ENCODE results near the gene IQCK. TPM values are rescaled to one million over a fixed set of nuclear protein-coding genes. Genes with fewer than 3 reads are reported as not detected.
A peak's percentile ranks its signal among the peaks of the same experiment; 100 is the strongest.

IQCK gene
- total and polyA plus RNA-seq, 5 donors from 2014 or later = 0.23 to 1.8 (median 1.6) TPM

GRCh38 chr16:19861133-19861532 is 143.1 kb downstream of the IQCK start:
- Histone ChIP-seq H3K27me3 (ENCODE audit: control insufficient read depth, insufficient read depth, low read length) (no peaks in the 10 kb centered on the region), H3K36me3 (ENCODE audit: control insufficient read depth, insufficient read depth, low read length) (no peaks in the 10 kb centered on the region), H3K4me1 (ENCODE audit: control insufficient read depth, insufficient read depth, low read length, poor library complexity, severe bottlenecking) (no peaks in the 10 kb centered on the region), H3K27ac (ENCODE audit: insufficient read depth, low read length, poor library complexity, severe bottlenecking) (no peak overlapping the region), H3K9me3 (ENCODE audit: control insufficient read depth in 2 of 2, low read length in 2 of 2) (no peaks in the 10 kb centered on the region), H3K4me3 (ENCODE audit: low read depth, low read length) (no peak overlapping the region)
- Mint-ChIP-seq H3K9me3 (no peaks in the 10 kb centered on the region), H3K4me1 (no peaks in the 10 kb centered on the region), H3K4me3 (no peak overlapping the region), H3K27me3 (no peaks in the 10 kb centered on the region), H3K27ac (no peak overlapping the region), H3K36me3 (no peaks in the 10 kb centered on the region)
- DNase-seq = no peak
- no peak for ATAC-seq (ENCODE audit: low read depth in 2 of 2)

GRCh38 chr16:19861811-19862327 is 143.8 kb downstream of the IQCK start:
- Histone ChIP-seq H3K27me3 (ENCODE audit: control insufficient read depth, insufficient read depth, low read length) (no peaks in the 10 kb centered on the region), H3K4me3 (ENCODE audit: low read depth, low read length) (no peak overlapping the region), H3K27ac (ENCODE audit: insufficient read depth, low read length, poor library complexity, severe bottlenecking) (no peak overlapping the region), H3K4me1 (ENCODE audit: control insufficient read depth, insufficient read depth, low read length, poor library complexity, severe bottlenecking) (no peaks in the 10 kb centered on the region), H3K9me3 (ENCODE audit: control insufficient read depth in 2 of 2, low read length in 2 of 2) (no peaks in the 10 kb centered on the region), H3K36me3 (ENCODE audit: control insufficient read depth, insufficient read depth, low read length) (no peaks in the 10 kb centered on the region)
- Mint-ChIP-seq H3K4me1 (no peaks in the 10 kb centered on the region), H3K36me3 (no peaks in the 10 kb centered on the region), H3K27ac (peak overlapping the region in 1 of 3 donors; percentile 14), H3K4me3 (no peak overlapping the region), H3K9me3 (no peaks in the 10 kb centered on the region), H3K27me3 (no peaks in the 10 kb centered on the region)
- ATAC-seq (ENCODE audit: low read depth in 2 of 2) = no peak
- DNase-seq = no peak

- peaks cover 3% of the 10 kb centered on the region for H3K36me3 Mint-ChIP-seq
- no peaks in the 10 kb centered on the region for H3K4me1 Mint-ChIP-seq
- Histone ChIP-seq H3K27me3 (ENCODE audit: control insufficient read depth, insufficient read depth, low read length) (no peaks in the 10 kb centered on the region), H3K9me3 (ENCODE audit: control insufficient read depth in 2 of 2, low read length in 2 of 2) (no peaks in the 10 kb centered on the region), H3K36me3 (ENCODE audit: control insufficient read depth, insufficient read depth, low read length) (no peaks in the 10 kb centered on the region), H3K4me1 (ENCODE audit: control insufficient read depth, insufficient read depth, low read length, poor library complexity, severe bottlenecking) (no peaks in the 10 kb centered on the region), H3K4me3 (ENCODE audit: low read depth, low read length) (no peak overlapping the region), H3K27ac (ENCODE audit: insufficient read depth, low read length, poor library complexity, severe bottlenecking) (no peak overlapping the region)
- H3K27ac Mint-ChIP-seq = no peak overlapping the region
- DNase-seq = no peak
- ATAC-seq (ENCODE audit: low read depth in 2 of 2) = no peak
- no peaks in the 10 kb centered on the region for H3K27me3 Mint-ChIP-seq
- H3K9me3 Mint-ChIP-seq = no peaks in the 10 kb centered on the region
- no peak overlapping the region for H3K4me3 Mint-ChIP-seq
Measured at GRCh38 chr16:19863990-19864389, 145.9 kb downstream of the IQCK start.

GRCh38 chr16:19864566-19864965 is 146.5 kb downstream of the IQCK start:
- Histone ChIP-seq H3K36me3 (ENCODE audit: control insufficient read depth, insufficient read depth, low read length) (no peaks in the 10 kb centered on the region), H3K9me3 (ENCODE audit: control insufficient read depth in 2 of 2, low read length in 2 of 2) (no peaks in the 10 kb centered on the region), H3K4me3 (ENCODE audit: low read depth, low read length) (no peak overlapping the region), H3K4me1 (ENCODE audit: control insufficient read depth, insufficient read depth, low read length, poor library complexity, severe bottlenecking) (no peaks in the 10 kb centered on the region), H3K27me3 (ENCODE audit: control insufficient read depth, insufficient read depth, low read length) (no peaks in the 10 kb centered on the region), H3K27ac (ENCODE audit: insufficient read depth, low read length, poor library complexity, severe bottlenecking) (no peak overlapping the region)
- ATAC-seq (ENCODE audit: low read depth in 2 of 2) (no peak), DNase-seq (no peak)
- Mint-ChIP-seq H3K36me3 (peaks cover 3% of the 10 kb centered on the region), H3K4me1 (no peaks in the 10 kb centered on the region), H3K27me3 (no peaks in the 10 kb centered on the region), H3K27ac (no peak overlapping the region), H3K4me3 (no peak overlapping the region), H3K9me3 (no peaks in the 10 kb centered on the region)

- Histone ChIP-seq H3K36me3 (ENCODE audit: control insufficient read depth, insufficient read depth, low read length) (no peaks in the 10 kb centered on the region), H3K4me1 (ENCODE audit: control insufficient read depth, insufficient read depth, low read length, poor library complexity, severe bottlenecking) (no peaks in the 10 kb centered on the region), H3K27ac (ENCODE audit: insufficient read depth, low read length, poor library complexity, severe bottlenecking) (no peak overlapping the region), H3K9me3 (ENCODE audit: control insufficient read depth in 2 of 2, low read length in 2 of 2) (no peaks in the 10 kb centered on the region), H3K4me3 (ENCODE audit: low read depth, low read length) (no peak overlapping the region), H3K27me3 (ENCODE audit: control insufficient read depth, insufficient read depth, low read length) (no peaks in the 10 kb centered on the region)
- peaks cover 3% of the 10 kb centered on the region for H3K36me3 Mint-ChIP-seq
- ATAC-seq (ENCODE audit: low read depth in 2 of 2) (no peak), DNase-seq (no peak)
- peaks cover 0 to 1% (median 0%) of the 10 kb centered on the region in 7 donors for H3K9me3 Mint-ChIP-seq
- H3K4me1 Mint-ChIP-seq = no peaks in the 10 kb centered on the region
- no peaks in the 10 kb centered on the region for H3K27me3 Mint-ChIP-seq
- H3K27ac Mint-ChIP-seq = no peak overlapping the region
- no peak overlapping the region for H3K4me3 Mint-ChIP-seq
Measured at GRCh38 chr16:19868421-19868820, 150.3 kb downstream of the IQCK start.

- Histone ChIP-seq H3K36me3 (ENCODE audit: control insufficient read depth, insufficient read depth, low read length) (no peaks in the 10 kb centered on the region), H3K27ac (ENCODE audit: insufficient read depth, low read length, poor library complexity, severe bottlenecking) (no peak overlapping the region), H3K4me3 (ENCODE audit: low read depth, low read length) (no peak overlapping the region), H3K9me3 (ENCODE audit: control insufficient read depth in 2 of 2, low read length in 2 of 2) (no peaks in the 10 kb centered on the region), H3K4me1 (ENCODE audit: control insufficient read depth, insufficient read depth, low read length, poor library complexity, severe bottlenecking) (no peaks in the 10 kb centered on the region), H3K27me3 (ENCODE audit: control insufficient read depth, insufficient read depth, low read length) (no peaks in the 10 kb centered on the region)
- DNase-seq = no peak
- no peak overlapping the region for H3K4me3 Mint-ChIP-seq
- peaks cover 0 to 6% (median 0%) of the 10 kb centered on the region in 4 donors for H3K4me1 Mint-ChIP-seq
- H3K27me3 Mint-ChIP-seq = no peaks in the 10 kb centered on the region
- ATAC-seq (ENCODE audit: low read depth in 2 of 2) = no peak
- peaks cover 0 to 1% (median 0%) of the 10 kb centered on the region in 7 donors for H3K9me3 Mint-ChIP-seq
- peaks cover 3% of the 10 kb centered on the region for H3K36me3 Mint-ChIP-seq
- H3K27ac Mint-ChIP-seq = no peak overlapping the region
Measured at GRCh38 chr16:19871721-19872120, 153.7 kb downstream of the IQCK start.

- DNase-seq = no peak
- no peaks in the 10 kb centered on the region for H3K4me1 ChIP-seq (ENCODE audit: control insufficient read depth, insufficient read depth, low read length, poor library complexity, severe bottlenecking)
- no peak overlapping the region for H3K27ac ChIP-seq (ENCODE audit: insufficient read depth, low read length, poor library complexity, severe bottlenecking)
- H3K9me3 Mint-ChIP-seq = peaks cover 0 to 1% (median 0%) of the 10 kb centered on the region in 7 donors
- H3K36me3 ChIP-seq (ENCODE audit: control insufficient read depth, insufficient read depth, low read length) = no peaks in the 10 kb centered on the region
- H3K27ac Mint-ChIP-seq = no peak overlapping the region
- peaks cover 0 to 6% (median 0%) of the 10 kb centered on the region in 4 donors for H3K4me1 Mint-ChIP-seq
- no peak overlapping the region for H3K4me3 Mint-ChIP-seq
- H3K4me3 ChIP-seq (ENCODE audit: low read depth, low read length) = no peak overlapping the region
- ATAC-seq (ENCODE audit: low read depth in 2 of 2) = no peak
- no peaks in the 10 kb centered on the region for H3K27me3 Mint-ChIP-seq
- no peaks in the 10 kb centered on the region for H3K27me3 ChIP-seq (ENCODE audit: control insufficient read depth, insufficient read depth, low read length)
- peaks cover 3% of the 10 kb centered on the region for H3K36me3 Mint-ChIP-seq
- H3K9me3 ChIP-seq (ENCODE audit: control insufficient read depth in 2 of 2, low read length in 2 of 2) = no peaks in the 10 kb centered on the region
Measured at GRCh38 chr16:19872179-19872863, 154.2 kb downstream of the IQCK start.

GRCh38 chr16:19872935-19873334 is 154.9 kb downstream of the IQCK start:
- H3K4me1 Mint-ChIP-seq = peaks cover 0 to 6% (median 0%) of the 10 kb centered on the region in 4 donors
- no peak overlapping the region for H3K27ac Mint-ChIP-seq
- no peak for ATAC-seq (ENCODE audit: low read depth in 2 of 2)

More at GRCh38 chr16:19872935-19873334, 154.9 kb downstream of the IQCK start:
- Histone ChIP-seq H3K9me3 (ENCODE audit: control insufficient read depth in 2 of 2, low read length in 2 of 2) (no peaks in the 10 kb centered on the region), H3K27ac (ENCODE audit: insufficient read depth, low read length, poor library complexity, severe bottlenecking) (no peak overlapping the region), H3K4me3 (ENCODE audit: low read depth, low read length) (no peak overlapping the region), H3K4me1 (ENCODE audit: control insufficient read depth, insufficient read depth, low read length, poor library complexity, severe bottlenecking) (no peaks in the 10 kb centered on the region), H3K36me3 (ENCODE audit: control insufficient read depth, insufficient read depth, low read length) (no peaks in the 10 kb centered on the region), H3K27me3 (ENCODE audit: control insufficient read depth, insufficient read depth, low read length) (no peaks in the 10 kb centered on the region)
- no peaks in the 10 kb centered on the region for H3K27me3 Mint-ChIP-seq
- peaks cover 3% of the 10 kb centered on the region for H3K36me3 Mint-ChIP-seq
- H3K9me3 Mint-ChIP-seq = peaks cover 0 to 1% (median 0%) of the 10 kb centered on the region in 7 donors
- no peak for DNase-seq
- H3K4me3 Mint-ChIP-seq = no peak overlapping the region
